ENCODE data around the gene HPGD.

The HPGD gene

DNA sequence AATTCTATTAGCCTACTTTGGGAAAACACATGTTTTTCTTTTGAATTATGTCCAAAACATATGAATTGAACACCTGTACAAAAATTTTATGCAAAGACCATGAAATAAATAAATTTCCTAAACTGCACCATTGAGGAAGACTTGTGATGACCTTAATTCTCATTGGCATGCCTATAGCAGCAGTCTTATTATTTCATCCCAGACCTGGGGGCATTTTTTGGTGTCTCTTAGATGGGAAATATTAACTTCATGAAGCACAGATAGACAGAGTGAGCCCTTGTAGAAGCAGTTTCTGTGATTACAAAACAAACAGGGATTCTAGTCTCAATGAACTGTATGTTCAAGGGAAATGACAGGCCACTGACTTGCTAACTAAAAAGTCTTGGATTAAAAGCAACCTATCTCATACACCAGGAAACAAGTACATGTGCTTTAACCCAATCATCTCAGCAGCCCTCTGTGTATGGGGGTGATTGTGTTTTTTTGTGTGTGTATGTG, 32.0 kb upstream of the HPGD start:
- Histone ChIP-seq H3K4me3 (no peak overlapping the region), H3K27ac (no peak overlapping the region)
- no peak for DNase-seq (ENCODE audit: low spot score)
- TF ChIP-seq, protein P1, sequence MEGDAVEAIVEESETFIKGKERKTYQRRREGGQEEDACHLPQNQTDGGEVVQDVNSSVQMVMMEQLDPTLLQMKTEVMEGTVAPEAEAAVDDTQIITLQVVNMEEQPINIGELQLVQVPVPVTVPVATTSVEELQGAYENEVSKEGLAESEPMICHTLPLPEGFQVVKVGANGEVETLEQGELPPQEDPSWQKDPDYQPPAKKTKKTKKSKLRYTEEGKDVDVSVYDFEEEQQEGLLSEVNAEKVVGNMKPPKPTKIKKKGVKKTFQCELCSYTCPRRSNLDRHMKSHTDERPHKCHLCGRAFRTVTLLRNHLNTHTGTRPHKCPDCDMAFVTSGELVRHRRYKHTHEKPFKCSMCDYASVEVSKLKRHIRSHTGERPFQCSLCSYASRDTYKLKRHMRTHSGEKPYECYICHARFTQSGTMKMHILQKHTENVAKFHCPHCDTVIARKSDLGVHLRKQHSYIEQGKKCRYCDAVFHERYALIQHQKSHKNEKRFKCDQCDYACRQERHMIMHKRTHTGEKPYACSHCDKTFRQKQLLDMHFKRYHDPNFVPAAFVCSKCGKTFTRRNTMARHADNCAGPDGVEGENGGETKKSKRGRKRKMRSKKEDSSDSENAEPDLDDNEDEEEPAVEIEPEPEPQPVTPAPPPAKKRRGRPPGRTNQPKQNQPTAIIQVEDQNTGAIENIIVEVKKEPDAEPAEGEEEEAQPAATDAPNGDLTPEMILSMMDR (IDR thresholded peaks at IDR 0.05) = no peak

DNA sequence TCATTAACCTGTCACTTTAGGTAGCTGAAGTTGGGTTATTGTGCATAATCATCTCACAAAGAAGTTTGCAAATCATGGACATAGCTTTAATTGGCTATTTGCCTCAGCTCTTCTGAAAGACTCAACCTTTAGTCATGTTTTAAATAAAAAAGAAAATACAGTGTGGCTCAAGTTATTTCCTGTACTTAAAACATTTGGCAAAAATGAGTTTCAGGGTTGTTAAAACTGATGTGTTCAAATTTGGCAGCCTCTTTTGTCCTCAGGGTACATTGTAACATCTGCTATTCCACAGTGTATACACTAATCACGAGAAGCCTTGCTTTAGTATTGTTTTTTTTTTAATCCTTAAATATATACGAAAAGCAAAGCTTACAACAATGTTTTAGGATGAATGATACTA, 31.5 kb upstream of the HPGD start:
- Histone ChIP-seq H3K4me3 (no peak overlapping the region), H3K27ac (no peak overlapping the region)
- TF ChIP-seq, protein P1 (IDR thresholded peaks at IDR 0.05) = no peak
- DNase-seq (ENCODE audit: low spot score) = no peak

DNA sequence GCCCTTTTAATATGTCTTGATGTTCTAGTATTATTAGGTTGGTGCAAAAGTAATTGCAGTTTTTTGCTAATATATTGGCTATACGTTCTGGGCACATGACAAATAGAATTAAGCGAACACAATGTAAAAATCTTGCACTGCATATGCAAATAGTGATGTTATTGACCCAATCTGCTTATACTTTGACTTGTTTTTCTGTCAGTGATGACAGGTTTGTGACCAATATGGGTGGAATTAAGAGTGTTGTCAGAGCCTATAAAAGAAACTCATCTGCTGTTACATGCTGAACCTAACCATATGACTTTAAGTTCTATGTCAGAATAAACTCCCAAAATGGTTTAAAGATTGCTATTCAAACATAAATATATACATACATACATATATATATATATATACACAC, 30.7 kb upstream of the HPGD start:
- H3K27ac ChIP-seq = no peak overlapping the region
- TF ChIP-seq, protein P1 (IDR thresholded peaks at IDR 0.05) = no peak
- DNase-seq (ENCODE audit: low spot score) = no peak
- no peak overlapping the region for H3K4me3 ChIP-seq

DNA sequence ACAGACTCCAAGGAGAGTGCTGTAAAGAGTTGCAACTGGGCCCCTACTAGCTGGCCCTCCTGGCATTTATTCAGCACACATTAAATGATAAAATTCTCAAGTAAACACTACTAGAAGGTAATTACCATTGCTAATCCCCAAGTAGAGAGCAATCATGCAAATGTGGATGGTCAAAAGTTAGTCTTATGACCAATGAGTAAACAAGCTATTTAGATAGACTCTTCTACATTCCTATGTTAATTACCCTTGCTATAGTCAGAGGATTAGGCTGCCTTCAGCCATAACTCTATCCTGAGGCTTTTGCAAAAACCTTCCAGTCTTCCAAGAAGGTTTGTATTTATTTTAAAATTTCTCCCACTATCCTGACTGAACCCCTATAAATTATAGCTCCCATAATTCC, 28.3 kb upstream of the HPGD start:
- H3K27ac ChIP-seq = no peak overlapping the region
- TF ChIP-seq, protein P1 (IDR thresholded peaks at IDR 0.05) = no peak
- no peak for DNase-seq (ENCODE audit: low spot score)
- H3K4me3 ChIP-seq = no peak overlapping the region

DNA sequence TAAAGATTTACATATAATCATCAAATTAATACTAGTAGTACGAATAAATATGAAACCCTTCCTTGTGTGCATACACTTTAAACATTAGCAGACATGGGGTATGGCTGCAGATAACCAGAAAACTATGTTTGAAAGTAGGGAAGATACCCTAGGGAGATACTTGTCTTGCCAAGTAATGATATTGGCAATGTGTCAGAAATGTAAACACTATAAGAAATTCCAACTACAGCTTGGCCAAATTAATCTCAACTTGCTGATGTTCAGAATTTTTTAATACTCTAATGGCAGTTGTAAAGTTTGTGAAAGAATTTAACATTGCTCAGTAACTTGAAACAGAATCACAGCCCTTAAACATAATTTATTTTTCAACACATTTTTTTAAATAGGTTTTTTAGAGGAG, 27.4 kb upstream of the HPGD start:
- no peak for DNase-seq (ENCODE audit: low spot score)
- H3K4me3 ChIP-seq = no peak overlapping the region
- TF ChIP-seq, protein P1 (IDR thresholded peaks at IDR 0.05) = no peak
- no peak overlapping the region for H3K27ac ChIP-seq

DNA sequence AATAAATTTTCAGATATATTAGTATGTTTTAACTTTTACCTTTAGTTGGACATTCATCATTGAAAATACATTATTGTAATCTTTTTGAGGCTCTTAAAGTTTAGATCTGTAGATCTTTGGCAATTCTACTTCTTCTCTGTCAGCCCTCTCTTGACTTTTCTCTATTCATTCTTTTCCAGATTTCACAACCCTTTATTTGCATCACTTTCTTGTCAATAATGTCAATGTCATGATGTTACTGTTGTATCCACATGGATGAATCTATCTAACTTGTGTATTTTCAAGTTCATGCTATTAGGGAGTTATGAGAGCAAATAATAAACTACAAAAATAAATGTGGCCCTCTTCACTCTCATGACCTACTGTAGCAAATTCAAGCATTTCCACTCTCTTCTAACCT, 23.0 kb upstream of the HPGD start:
- no peak for DNase-seq (ENCODE audit: low spot score)
- no peak overlapping the region for H3K4me3 ChIP-seq
- H3K27ac ChIP-seq = no peak overlapping the region
- TF ChIP-seq, protein P1 (IDR thresholded peaks at IDR 0.05) = no peak

DNA sequence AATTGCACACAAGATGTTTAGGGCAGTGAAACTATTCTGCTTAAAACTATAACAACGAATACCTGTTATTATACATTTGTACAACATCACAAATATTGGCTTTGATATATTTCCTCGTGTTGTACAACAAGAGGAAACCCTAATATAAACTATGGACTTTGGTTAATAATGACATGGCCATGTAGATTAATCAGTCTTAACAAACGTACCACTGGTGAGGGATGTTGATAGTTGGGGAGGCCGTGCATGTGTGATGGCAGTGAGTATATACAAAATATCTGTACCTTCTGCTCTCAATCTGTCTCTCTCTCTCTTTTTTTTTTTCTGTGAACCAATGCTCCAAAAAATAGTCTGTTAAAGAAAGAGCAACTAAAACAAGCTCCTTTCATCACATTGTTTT, 22.2 kb upstream of the HPGD start:
- H3K4me3 ChIP-seq = no peak overlapping the region
- TF ChIP-seq, protein P1 (IDR thresholded peaks at IDR 0.05) = no peak
- H3K27ac ChIP-seq = no peak overlapping the region
- no peak for DNase-seq (ENCODE audit: low spot score)
